Adipocyte (in vitro differentiated cells): ENCODE measurements around the gene DERA.
"Not testable (repeated sequence)": the region's sequence is repeated elsewhere in the genome, so short reads cannot be mapped to it uniquely, and the experiment has no call there.

Source experiments
- DNase-seq: peaks from one replicate; pipeline ENCODE4 v3.0.0-alpha.2; 2015; ENCODE audit warnings: low read depth
- H3K27me3 ChIP-seq: replicated peaks from 2 replicates; pipeline ENCODE4 v1.7.0; 2013; ENCODE audit warnings: mild to moderate bottlenecking, low read length, moderate library complexity; ENCODE audit not compliant: control insufficient read depth, insufficient read depth
- H3K36me3 ChIP-seq: 2 replicates; pipeline ENCODE4 v1.7.0; 2013; ENCODE audit warnings: low read length, mild to moderate bottlenecking, moderate library complexity; ENCODE audit not compliant: control insufficient read depth, insufficient read depth, severe bottlenecking
- H3K4me1 ChIP-seq: 2 replicates; pipeline ENCODE4 v1.7.0; 2013; ENCODE audit warnings: mild to moderate bottlenecking, low read length, moderate library complexity; ENCODE audit not compliant: control insufficient read depth, insufficient read depth
- H3K4me3 ChIP-seq: 2 replicates; pipeline ENCODE4 v1.7.0; 2013; ENCODE audit warnings: mild to moderate bottlenecking, low read length, moderate library complexity
- H3K9ac ChIP-seq: 2 replicates; pipeline ENCODE4 v1.7.0; 2013; ENCODE audit warnings: mild to moderate bottlenecking, low read length, moderate library complexity
- H3K9me3 ChIP-seq: 2 replicates; pipeline ENCODE4 v1.7.0; 2013; ENCODE audit warnings: mild to moderate bottlenecking, low read length, moderate library complexity; ENCODE audit not compliant: control insufficient read depth

Gene DERA

GRCh38 chr12:16014394-16014793 lies 103.3 kb downstream of the DERA start:
- not testable (repeated sequence) for H3K9ac ChIP-seq, H3K9me3 ChIP-seq, H3K27me3 ChIP-seq, H3K4me3 ChIP-seq, DNase-seq, H3K36me3 ChIP-seq
- H3K4me1 ChIP-seq = peaks cover 14% of the 10 kb centered on the region

GRCh38 chr12:16016748-16017147 lies 105.6 kb downstream of the DERA start:
- H3K4me1 ChIP-seq = peaks cover 14% of the 10 kb centered on the region
- H3K4me3 ChIP-seq = no peak overlapping the region
- H3K9ac ChIP-seq = no peak overlapping the region
- no peaks in the 10 kb centered on the region for H3K9me3 ChIP-seq
- no peaks in the 10 kb centered on the region for H3K36me3 ChIP-seq
- H3K27me3 ChIP-seq = no peaks in the 10 kb centered on the region
- DNase-seq = no peak

GRCh38 chr12:16018306-16018705 lies 107.2 kb downstream of the DERA start:
- no peak for DNase-seq
- Histone ChIP-seq H3K4me1 (peaks cover 7% of the 10 kb centered on the region), H3K4me3 (no peak overlapping the region), H3K36me3 (no peaks in the 10 kb centered on the region), H3K9ac (no peak overlapping the region), H3K9me3 (no peaks in the 10 kb centered on the region), H3K27me3 (no peaks in the 10 kb centered on the region)

GRCh38 chr12:16019136-16019535 lies 108.0 kb downstream of the DERA start:
- peaks cover 7% of the 10 kb centered on the region for H3K4me1 ChIP-seq
- DNase-seq = no peak
- H3K4me3 ChIP-seq = no peak overlapping the region
- no peak overlapping the region for H3K9ac ChIP-seq
- no peaks in the 10 kb centered on the region for H3K36me3 ChIP-seq
- no peaks in the 10 kb centered on the region for H3K9me3 ChIP-seq
- H3K27me3 ChIP-seq = no peaks in the 10 kb centered on the region

- H3K4me3 ChIP-seq = no peak overlapping the region
- DNase-seq = no peak
- H3K9ac ChIP-seq = no peak overlapping the region
- no peaks in the 10 kb centered on the region for H3K9me3 ChIP-seq
- no peaks in the 10 kb centered on the region for H3K36me3 ChIP-seq
- peaks cover 7% of the 10 kb centered on the region for H3K4me1 ChIP-seq
- H3K27me3 ChIP-seq = no peaks in the 10 kb centered on the region
Observed at GRCh38 chr12:16020031-16020430, 108.9 kb downstream of the DERA start.

- H3K9me3 ChIP-seq = no peaks in the 10 kb centered on the region
- no peaks in the 10 kb centered on the region for H3K36me3 ChIP-seq
- H3K27me3 ChIP-seq = no peaks in the 10 kb centered on the region
- H3K9ac ChIP-seq = no peak overlapping the region
- DNase-seq = no peak
- H3K4me1 ChIP-seq = peaks cover 7% of the 10 kb centered on the region
- no peak overlapping the region for H3K4me3 ChIP-seq
Observed at GRCh38 chr12:16021026-16021425, 109.9 kb downstream of the DERA start.

GRCh38 chr12:16021676-16022075 lies 110.5 kb downstream of the DERA start:
- Histone ChIP-seq H3K36me3 (no peaks in the 10 kb centered on the region), H3K4me3 (no peak overlapping the region), H3K9me3 (no peaks in the 10 kb centered on the region), H3K27me3 (no peaks in the 10 kb centered on the region), H3K9ac (no peak overlapping the region), H3K4me1 (peaks cover 9% of the 10 kb centered on the region)
- DNase-seq = no peak

GRCh38 chr12:16027002-16027401 lies 115.9 kb downstream of the DERA start:
- DNase-seq = peak; percentile 70
- Histone ChIP-seq H3K4me1 (peaks cover 8% of the 10 kb centered on the region), H3K27me3 (no peaks in the 10 kb centered on the region), H3K9me3 (no peaks in the 10 kb centered on the region), H3K9ac (no peak overlapping the region), H3K4me3 (no peak overlapping the region), H3K36me3 (no peaks in the 10 kb centered on the region)

GRCh38 chr12:16030744-16031143 lies 119.6 kb downstream of the DERA start:
- Histone ChIP-seq H3K9ac (no peak overlapping the region), H3K4me1 (peaks cover 8% of the 10 kb centered on the region), H3K27me3 (no peaks in the 10 kb centered on the region), H3K9me3 (no peaks in the 10 kb centered on the region), H3K36me3 (peaks cover 11% of the 10 kb centered on the region), H3K4me3 (no peak overlapping the region)
- DNase-seq = no peak

GRCh38 chr12:16034136-16034817 lies 123.1 kb downstream of the DERA start:
- DNase-seq = no peak
- Histone ChIP-seq H3K4me1 (no peaks in the 10 kb centered on the region), H3K4me3 (no peak overlapping the region), H3K9ac (no peak overlapping the region), H3K36me3 (peaks cover 29% of the 10 kb centered on the region), H3K27me3 (no peaks in the 10 kb centered on the region), H3K9me3 (no peaks in the 10 kb centered on the region)

GRCh38 chr12:16036073-16036472 lies 124.9 kb downstream of the DERA start:
- H3K27me3 ChIP-seq = no peaks in the 10 kb centered on the region
- no peaks in the 10 kb centered on the region for H3K9me3 ChIP-seq
- no peaks in the 10 kb centered on the region for H3K4me1 ChIP-seq
- DNase-seq = no peak
- H3K36me3 ChIP-seq = peaks cover 37% of the 10 kb centered on the region
- H3K9ac ChIP-seq = no peak overlapping the region
- no peak overlapping the region for H3K4me3 ChIP-seq

GRCh38 chr12:16037533-16037932 lies 126.4 kb downstream of the DERA start:
- no peak overlapping the region for H3K9ac ChIP-seq
- H3K9me3 ChIP-seq = peaks cover 4% of the 10 kb centered on the region
- H3K36me3 ChIP-seq = peaks cover 36% of the 10 kb centered on the region
- H3K4me1 ChIP-seq = no peaks in the 10 kb centered on the region
- no peaks in the 10 kb centered on the region for H3K27me3 ChIP-seq
- H3K4me3 ChIP-seq = no peak overlapping the region
- DNase-seq = no peak
